GM19239 (cell line): ENCODE data around the gene PREX1.

Experiments
- DNase-seq: peaks from one replicate; pipeline ENCODE4 v3.0.0; 2011; ENCODE audit warnings: low spot score; ENCODE audit not compliant: insufficient read length
- FAIRE-seq: peaks from 2 replicates; lab custom pipeline; 2011; peaks lifted over from hg19 to GRCh38; lab: Jason Lieb, UNC

Gene PREX1

DNA sequence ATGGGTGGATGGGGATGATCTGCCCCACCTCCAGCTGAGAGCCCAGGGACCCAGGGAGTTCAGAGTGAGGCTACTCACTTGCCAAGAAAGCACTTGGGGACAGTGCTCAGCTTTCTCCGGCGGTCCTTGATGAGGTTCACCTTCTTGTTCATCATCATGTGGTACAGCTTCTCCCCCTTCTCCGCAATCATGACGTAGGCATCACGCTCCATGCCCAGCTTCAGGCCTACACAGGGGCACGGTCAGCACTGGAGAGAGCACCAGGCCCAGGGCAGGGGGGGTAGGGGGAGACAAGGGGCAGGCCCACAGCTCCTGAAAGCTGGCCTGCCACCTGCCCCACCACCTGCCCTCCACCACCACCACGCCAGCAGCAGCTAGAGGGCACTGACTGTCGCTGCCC is 139.2 kb downstream of the PREX1 start:
- FAIRE-seq (no peak), DNase-seq (no peak)

DNA sequence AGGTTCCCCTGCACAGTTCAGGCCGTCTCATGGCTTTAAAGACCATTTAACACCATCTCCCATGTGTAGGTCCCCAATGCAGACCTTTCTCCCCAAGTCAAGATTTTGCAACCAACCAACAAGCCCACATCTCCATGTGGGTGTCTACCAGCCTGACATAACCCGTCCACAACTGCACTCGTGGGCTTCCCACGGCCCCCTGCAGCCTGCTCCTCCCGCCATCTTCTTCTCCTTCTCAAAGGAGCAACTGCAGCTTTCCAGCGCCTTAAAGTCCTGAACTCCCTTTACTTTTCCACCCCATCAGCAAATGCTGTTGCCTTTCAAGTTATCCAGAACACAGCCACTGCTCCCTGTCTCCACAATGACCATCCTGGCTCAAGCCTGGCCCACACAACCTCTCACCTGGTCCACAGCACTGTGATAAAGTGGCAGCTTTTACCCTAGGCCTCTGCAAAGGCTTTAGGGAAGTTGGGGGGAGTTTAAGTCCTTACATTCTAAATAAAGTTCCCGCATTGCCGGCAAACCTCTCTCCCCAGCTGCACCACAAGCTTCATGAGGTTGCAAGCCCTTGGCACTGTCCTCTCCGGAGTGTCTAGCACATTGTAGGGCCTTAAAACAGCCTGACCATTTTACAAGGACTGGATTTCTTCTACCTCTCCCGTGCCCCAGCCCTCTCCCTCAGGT is 140.5 kb downstream of the PREX1 start:
- DNase-seq = no peak
- FAIRE-seq = no peak

DNA sequence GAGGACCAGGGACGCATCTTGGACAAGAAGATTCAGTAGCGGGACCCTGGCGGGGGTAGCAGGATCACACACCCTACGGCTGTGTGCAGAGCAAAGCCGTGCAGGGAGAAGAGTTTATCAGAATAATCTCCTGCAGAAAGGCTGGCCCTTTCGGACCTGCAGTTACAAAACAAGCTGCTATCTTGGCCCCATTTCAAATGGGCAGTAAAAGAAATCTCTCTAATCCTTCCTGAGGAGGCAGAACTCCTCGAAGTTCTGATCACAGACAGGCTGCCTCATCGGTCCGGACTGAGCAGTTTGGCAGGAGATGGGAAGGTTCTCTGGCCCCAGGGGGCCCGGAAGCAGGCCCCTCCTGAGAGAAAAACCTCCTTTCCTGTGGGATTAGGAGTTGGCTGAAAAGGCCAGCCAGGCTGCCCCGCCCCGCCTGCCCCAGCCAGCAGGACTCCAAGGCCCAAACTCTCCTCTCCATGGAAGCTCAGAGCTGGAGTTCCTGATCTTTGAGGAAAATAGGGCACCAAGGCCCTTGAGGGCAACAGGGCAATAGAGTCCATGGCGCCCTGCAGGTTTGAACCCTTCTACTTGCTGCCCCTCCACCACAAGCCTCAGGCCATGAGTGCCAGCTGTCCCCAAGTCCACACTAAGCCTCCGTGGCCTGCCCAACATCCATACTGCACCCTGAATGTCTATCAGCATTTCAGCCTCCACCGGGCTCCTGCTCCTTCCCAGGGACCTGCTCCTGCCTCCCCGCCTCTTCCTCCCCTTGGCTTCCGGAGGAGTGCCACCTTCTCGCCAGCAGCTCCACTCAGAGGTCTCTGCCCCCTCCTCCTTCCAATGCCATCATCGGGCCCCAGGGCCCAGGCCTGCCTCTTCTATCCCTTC is 141.3 kb downstream of the PREX1 start:
- FAIRE-seq (no peak), DNase-seq (no peak)

DNA sequence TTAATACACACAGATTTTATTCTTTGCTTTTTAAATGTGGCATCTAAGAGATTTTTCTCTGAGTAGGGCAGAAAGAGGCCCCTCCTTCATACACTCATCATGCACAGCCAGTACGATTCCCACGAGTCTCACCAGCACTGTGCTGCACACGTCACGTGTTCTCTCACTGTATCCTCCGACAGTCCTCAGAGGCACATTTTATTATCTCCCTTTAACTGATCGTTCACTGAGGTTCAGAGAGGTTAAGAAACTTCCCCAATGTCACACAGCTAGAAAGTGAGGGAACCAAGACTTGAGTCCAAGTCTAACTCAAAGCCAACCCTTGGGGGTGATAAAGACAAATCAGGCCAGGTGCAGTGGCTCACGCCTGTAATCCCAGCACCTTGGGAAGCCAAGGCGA is 142.5 kb downstream of the PREX1 start:
- DNase-seq = no peak
- FAIRE-seq = no peak

DNA sequence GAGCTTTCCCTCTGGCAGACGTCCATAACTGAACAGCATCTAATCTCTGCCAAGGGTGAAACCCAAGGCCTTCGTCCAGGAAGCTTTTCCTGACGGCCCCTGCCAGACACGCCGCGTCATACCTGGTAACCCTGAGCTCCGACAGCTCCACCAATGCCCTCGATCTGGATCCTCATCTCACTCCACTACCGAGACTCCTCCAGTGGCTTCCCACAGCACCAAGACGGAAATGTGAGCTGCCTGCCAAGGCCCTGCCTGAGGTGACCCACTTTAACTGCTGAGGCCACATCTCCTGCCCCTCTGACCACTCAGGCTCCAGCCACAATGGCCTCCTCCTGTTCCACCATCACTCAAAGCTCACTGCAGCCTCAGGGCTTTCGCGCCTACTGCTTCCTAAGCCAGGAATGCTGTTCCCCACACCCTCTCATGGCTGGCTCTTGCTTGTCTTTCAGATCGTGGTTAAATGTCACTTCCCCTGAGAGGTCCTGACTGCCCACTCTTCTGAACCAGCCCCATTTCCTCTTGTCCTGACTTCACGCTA is 143.2 kb downstream of the PREX1 start:
- DNase-seq (no peak), FAIRE-seq (no peak)

DNA sequence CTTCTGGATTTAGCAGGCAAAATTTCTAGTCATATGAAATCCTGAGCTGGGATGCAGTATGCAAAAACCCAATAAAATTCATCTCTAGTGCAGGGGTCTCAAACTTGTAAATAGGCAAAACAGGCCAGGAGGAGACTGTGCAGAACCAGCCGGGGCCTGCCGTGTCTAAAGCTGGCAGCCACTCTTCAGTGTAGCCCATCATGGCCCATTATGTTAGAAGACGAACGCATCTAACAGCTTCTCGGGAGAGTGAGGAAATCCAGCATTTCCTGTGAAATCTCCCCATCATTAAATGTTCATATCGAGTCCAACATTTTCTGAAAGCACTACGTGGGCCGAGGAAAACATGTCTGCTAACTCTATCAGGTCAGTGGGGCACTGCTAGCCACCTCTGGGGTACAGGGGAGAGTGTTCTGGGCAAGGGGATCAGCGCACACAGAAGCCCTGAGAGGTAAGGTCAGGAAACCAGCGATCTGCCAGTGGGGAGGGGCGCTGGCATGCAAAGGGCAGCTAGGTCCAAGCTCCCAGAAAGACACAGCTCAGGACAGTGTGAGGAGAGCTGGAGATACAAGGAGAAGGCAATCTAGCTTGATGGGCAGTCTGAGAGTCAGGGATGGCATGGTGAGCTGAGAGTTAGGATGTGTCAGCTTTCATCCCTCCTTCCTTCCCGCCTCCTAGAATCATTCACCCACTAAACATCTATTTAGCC is 144.2 kb downstream of the PREX1 start:
- DNase-seq (no peak), FAIRE-seq (no peak)

DNA sequence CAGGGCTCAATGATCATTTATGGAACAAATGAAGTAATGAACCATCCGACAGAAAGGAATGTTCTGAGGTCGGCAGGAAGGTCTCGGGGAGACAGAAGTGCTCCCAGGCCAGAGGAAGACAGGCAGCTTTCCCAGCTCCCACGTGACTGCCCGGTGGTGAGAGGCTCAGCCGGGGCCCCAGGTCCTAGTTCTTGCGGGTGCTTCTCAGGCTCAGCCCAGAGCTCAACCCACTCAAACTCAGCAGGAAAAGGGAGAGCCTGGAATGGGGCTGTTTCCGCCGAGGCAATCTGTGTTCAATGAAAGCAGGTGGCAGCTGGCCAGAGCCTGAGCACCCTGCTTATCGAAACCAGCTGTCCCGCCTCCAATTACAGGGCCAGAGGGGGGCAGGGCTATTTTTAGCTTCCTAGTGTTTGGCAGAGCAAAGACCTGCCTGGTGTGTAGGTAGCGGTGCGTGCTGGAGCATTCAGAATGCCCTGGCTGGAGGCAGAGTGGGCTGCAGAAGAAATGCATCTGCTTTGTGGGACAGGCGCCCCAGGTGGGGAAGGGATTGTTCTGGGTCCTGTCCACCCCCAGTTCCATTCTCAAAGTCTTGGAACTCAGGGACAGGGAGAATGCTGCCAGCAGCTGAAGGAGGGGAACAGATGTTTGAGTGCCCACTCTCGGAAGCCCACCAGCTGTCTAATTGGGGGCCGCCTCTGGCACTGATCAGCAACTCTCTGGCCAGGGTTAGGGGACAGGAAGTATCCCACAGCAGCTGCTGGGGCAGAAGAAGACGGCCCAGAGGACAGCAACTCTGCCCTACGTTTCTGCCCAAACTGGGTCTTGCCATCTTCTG is 145.1 kb downstream of the PREX1 start:
- FAIRE-seq (no peak), DNase-seq (no peak)

DNA sequence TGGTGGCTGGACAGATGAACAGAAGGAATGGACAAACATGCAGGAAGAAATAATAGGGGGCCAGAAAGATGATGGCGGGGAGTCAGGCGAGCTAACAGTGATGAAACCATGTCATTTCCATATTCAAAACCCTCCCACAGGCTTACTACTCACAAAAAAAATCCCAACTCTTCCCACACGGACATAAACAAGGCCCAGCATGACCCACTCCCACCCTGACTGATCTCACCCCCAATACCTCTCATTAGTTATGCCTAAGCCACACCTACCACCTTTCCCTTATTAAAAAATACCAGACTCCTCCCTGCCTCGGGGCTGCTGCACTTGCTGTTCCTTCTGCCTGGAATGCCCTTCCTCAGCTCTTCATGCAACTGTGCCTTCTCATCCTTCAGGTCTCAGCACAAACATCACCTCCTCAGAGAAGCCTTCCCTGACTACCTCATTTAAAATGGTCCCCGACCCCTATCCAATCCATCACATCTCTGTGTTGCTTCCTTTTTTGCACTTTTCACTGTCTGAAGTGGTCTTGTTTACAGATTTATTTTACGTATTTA is 145.8 kb downstream of the PREX1 start:
- DNase-seq = no peak
- no peak for FAIRE-seq

DNA sequence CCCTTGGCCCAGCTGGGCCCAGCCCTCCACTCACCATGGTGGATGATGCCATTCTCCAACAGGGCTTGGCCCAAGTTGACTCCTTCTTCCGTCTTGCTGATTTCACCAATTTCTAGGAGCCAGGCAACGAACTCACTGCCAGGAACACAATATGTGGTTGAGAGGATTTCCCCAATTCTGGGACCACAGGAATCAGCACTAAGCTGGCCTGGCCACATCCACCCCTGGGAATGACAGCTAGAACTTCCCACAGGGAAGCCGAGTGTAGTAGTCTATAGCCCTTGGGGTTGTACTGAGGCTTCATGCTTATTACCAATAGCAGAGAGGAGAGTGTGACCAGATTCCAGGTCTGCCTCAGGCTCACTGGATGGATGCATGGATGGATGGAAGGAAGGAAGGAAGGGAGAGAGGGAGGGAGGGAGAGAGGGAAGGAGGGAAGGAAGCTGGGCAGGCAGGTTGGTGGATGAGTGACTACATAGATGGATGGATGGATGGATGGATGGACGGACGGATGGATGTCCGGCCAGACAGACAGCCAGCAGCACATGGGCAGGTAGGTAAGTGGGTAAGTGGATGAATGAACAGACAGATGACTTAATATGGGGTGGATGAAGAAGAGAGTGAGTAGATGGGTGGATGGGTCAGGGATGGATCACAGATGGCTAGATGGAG is 146.5 kb downstream of the PREX1 start:
- DNase-seq = no peak
- no peak for FAIRE-seq

DNA sequence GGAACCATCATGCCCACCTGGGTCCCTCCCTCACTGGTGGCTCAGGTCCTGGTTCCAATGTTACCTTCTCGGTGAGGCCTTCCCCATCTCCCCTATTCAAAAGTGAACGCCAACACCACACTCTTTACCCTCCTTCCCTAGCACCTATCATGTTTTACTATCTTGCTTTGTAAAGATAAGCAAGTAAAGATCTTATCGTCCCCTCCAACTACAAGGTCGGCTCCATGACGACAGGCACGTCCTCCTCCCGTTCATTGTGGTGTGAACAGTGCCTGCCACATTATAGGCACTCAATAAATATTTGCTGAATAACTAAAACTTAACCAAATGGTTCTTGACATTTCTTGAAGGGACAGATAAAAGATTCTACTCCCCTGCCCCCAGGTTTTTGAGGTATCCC is 147.1 kb downstream of the PREX1 start:
- DNase-seq (no peak), FAIRE-seq (no peak)

DNA sequence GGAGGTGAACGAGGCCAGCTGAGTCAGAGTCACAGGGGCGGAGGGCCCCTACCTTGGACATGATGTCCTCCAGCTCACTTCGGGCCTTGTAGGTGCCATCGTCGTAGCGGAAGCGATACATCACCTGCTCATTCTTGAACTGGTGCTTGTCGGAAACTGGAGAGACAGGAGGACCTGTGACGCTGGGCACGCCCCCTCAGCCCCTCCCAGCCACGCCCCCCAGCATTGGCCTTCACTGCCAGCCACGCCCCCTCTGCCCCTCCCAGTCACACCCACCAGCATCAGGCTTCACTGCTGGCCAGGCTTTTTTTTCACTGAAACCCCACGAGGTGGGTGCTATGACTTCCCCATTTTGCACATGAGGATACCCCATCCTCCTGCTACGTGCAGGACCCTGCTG is 148.2 kb downstream of the PREX1 start:
- FAIRE-seq = no peak
- DNase-seq = no peak

DNA sequence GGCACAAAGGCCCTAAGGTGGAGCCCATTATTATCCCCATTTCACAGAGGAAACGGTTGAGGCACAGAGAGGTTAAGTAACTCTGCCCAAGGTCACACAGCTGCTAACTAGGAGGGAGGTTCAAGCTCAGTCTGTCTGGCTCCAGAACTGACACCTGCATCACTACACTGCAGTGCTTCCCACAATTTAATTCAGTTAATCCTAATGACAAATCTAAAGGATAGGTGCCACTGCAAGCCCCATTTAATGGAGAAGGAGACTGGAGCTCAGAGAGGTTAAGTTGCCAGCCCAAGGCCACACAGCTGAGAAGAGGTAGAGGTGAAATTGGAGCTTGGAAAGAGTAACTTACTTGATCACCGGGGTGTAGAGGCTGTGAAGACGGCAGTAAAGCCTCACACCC is 148.8 kb downstream of the PREX1 start:
- FAIRE-seq (no peak), DNase-seq (no peak)

DNA sequence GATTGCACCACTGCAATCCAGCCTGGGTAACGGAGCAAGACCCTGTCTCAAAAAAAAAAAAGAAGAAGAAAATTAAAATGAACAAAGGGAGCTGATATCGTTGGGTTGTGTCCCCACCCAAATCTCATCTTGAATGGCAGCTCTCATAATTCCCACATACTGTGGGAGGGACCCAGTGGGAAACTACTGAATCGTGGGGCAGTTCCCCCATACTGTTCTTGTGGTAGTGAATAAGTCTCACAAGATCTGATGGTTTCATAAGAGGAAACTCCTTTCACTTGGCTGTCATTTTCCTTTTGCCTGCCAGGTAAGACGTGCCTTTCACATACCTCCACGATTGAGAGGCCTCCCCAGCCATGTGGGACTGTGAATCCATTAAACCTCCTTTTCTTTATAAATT is 149.4 kb downstream of the PREX1 start:
- no peak for DNase-seq
- FAIRE-seq = no peak

DNA sequence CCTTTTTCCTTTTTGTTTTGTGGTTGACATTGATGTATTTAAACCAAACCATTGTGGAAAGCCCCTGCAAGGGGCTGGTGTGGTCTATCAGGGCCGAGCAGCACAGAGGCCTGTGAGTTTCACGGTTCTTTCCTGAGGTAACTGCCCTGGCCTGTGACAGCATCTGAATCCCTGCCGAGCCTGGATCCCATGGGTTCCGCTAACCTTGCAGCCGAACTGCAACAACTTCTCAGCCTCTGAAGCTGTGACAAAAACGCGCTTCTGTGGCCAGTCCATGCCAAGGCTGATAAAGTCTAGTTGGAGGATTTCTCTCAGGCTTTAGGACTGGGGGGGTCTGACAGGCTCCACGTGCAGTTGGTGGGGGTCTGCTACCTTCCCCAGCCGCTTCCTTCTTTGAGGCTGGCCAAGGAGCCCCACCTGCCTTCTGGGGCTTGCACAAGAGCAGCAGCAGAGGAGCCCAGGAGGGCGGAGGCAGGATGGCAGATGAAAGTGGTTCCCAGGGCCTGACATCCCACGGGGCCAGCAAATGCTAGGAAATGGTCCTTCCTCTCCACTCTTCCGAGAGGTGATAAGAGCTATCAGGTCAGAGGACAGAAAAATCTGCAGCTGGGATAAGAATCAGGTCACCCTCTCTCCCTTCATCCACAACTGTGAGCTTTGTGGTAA is 150.9 kb downstream of the PREX1 start:
- no peak for FAIRE-seq
- no peak for DNase-seq

DNA sequence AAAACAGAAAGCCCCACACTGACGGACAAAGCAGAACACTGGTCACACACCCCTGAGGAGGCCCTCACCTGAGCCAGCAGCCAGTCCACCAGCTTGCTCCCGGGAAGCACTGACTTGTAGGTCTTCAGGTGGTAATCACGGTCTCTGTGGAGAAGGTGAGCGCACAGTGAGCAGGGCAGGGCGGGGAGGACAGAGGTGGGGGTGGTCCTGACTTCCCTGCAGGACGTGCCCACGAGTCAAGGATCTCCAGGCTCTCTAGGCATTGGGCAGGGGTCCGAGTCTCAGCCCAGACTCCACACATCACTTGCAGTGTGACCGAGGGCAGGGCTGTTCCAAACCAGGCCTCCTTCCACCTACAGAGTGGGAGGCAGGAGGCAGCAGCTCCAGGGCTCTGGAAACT is 151.7 kb downstream of the PREX1 start:
- DNase-seq (no peak), FAIRE-seq (no peak)

DNA sequence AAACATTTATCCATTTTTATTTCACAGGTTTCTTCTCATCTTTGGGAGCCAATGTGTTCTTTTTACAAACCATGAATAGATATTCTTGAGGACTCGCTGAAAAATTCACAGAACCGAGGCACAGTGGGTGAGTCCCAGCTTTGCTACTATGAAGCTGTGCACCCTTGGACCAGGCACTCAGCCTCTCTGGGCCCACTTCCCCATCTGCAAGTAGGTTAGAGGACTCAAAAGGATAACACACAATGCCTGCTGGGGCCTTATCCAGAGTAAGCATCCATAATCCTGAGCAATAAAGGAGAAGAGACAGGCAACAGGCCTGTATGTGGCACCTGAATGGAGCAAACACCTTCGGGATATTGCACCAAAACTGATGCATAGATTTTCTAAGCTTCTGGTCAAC is 153.3 kb downstream of the PREX1 start:
- FAIRE-seq (no peak), DNase-seq (no peak)

DNA sequence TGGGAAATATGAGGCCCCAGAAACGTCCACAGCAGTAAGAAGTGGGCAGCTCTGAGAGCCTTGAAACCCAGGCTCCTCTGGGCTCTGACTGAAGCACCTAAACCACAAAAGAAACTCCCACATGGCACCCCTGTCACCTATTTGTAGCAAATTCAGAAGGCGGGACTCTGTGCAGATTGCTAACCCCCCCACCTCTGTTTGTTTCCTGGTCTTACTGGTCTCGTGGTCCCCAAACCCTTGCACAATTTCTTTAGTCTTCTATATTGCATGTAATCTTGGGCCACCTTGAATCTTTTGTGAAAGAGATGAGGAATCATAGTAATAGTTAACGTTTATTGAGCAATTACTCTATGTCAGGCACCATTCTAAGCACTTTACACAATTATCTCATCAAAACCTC is 154.3 kb downstream of the PREX1 start:
- FAIRE-seq (no peak), DNase-seq (no peak)

DNA sequence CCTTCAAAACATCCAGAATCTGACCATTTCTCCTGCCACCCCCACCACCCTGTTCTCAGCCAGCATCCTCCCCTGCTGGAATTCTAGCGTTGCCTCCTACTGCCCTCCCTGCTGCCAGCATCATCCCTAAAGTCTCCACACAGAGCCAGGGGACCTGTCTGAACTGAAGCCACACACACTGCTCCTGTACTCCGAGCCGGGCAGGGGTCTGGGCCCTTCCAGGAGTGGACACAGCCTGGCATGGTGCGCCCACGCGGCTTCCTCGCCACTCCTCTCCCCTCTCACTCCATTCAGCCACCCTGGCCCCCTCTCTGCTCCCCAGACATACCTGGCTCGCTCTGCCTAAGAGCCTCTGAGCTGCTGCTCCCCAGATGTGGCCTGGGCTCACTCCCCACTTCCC is 155.5 kb downstream of the PREX1 start:
- no peak for DNase-seq
- FAIRE-seq = no peak

DNA sequence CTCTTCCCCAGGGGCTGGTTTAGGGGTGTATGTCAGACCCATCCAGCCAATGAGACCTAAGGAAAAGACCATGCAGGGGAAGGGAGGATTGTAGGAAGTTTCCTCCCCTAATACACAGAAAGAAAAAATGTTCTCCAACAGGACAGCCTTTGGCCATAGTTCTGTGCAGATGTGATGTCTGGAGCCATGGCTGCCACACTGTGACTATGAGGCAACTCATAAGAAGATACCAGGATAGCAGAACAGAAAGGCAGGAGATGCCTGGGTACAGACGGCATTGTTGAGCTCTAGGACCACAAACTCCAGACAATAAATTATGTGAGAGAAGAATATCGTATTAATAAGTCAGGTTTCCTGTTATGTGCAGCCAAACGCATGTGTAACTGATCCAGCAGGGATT is 156.7 kb downstream of the PREX1 start:
- DNase-seq (no peak), FAIRE-seq (no peak)
